Immature natural killer cell (primary cell): ENCODE results near the gene KCNMB3. TPM values are rescaled to one million over a fixed set of nuclear protein-coding genes. Genes with fewer than 3 reads are reported as not detected.
"Not testable (repeated sequence)": the region's sequence is repeated elsewhere in the genome, so short reads cannot be mapped to it uniquely, and the experiment has no call there.

Experiments used
- DNase-seq, 3 donors: peaks; one replicate each; pipeline ENCODE4 v3.0.0; 2022; ENCODE audit warnings: mixed read lengths in 1 of 3
- H3K27ac Mint-ChIP-seq, 6 donors: one replicate each; pipeline ENCODE4 v1.8.0; 2020; ENCODE audit warnings: mixed read lengths in 6 of 6, mild to moderate bottlenecking in 5 of 6, inconsistent platforms in 4 of 6, moderate library complexity in 3 of 6
- H3K27me3 Mint-ChIP-seq, 3 donors: one replicate each; pipeline ENCODE4 v1.8.0; 2020 to 2021; ENCODE audit warnings: low read depth in 3 of 3, mild to moderate bottlenecking in 3 of 3, mixed read lengths in 3 of 3, moderate library complexity in 3 of 3, inconsistent platforms in 1 of 3
- H3K36me3 Mint-ChIP-seq, 3 donors: one replicate each; pipeline ENCODE4 v1.8.0; 2020; ENCODE audit warnings: mixed read lengths in 3 of 3, inconsistent platforms in 2 of 3, mild to moderate bottlenecking in 2 of 3
- H3K4me1 Mint-ChIP-seq, 2 donors: one replicate each; pipeline ENCODE4 v1.8.0; 2020; ENCODE audit warnings: inconsistent platforms in 2 of 2, mild to moderate bottlenecking in 2 of 2, mixed read lengths in 2 of 2, moderate library complexity in 1 of 2
- H3K4me3 Mint-ChIP-seq, 5 donors: one replicate each; pipeline ENCODE4 v1.8.0; 2020; ENCODE audit warnings: mild to moderate bottlenecking in 5 of 5, mixed read lengths in 5 of 5, inconsistent platforms in 3 of 5, moderate library complexity in 3 of 5
- H3K9me3 Mint-ChIP-seq, 6 donors: one replicate each; pipeline ENCODE4 v1.8.0; 2020; ENCODE audit warnings: mild to moderate bottlenecking in 6 of 6, mixed read lengths in 6 of 6, inconsistent platforms in 4 of 6, moderate library complexity in 3 of 6
- polyA plus RNA-seq, 3 donors: library from polyadenylated mRNA; unstranded; fragments of 300-500 nt; fragmentation: Illumina TruSeq; gene quantifications; one replicate each; pipeline ENCODE4 v1.2.3, GENCODE V29; 2021

KCNMB3 gene
- polyA plus RNA-seq, 3 donors from 2014 or later = 0.20 to 0.43 TPM; not detected in 1

- H3K27me3 Mint-ChIP-seq, H3K36me3 Mint-ChIP-seq, H3K4me3 Mint-ChIP-seq, H3K27ac Mint-ChIP-seq, DNase-seq: not testable (repeated sequence)
- Mint-ChIP-seq H3K9me3 (peaks cover 3 to 22% (median 13%) of the 10 kb centered on the region in 6 donors), H3K4me1 (peaks cover 12 to 26% of the 10 kb centered on the region in 2 donors)
Observed at GRCh38 chr3:179257742-179258141, 6.8 kb upstream of the KCNMB3 start.

GRCh38 chr3:179256813-179257212, 5.9 kb upstream of the KCNMB3 start:
- Mint-ChIP-seq H3K4me3 (no peak overlapping the region), H3K9me3 (peaks cover 3 to 22% (median 13%) of the 10 kb centered on the region in 6 donors), H3K27ac (no peak overlapping the region), H3K36me3 (no peaks in the 10 kb centered on the region), H3K27me3 (peaks cover 0 to 2% (median 0%) of the 10 kb centered on the region in 3 donors), H3K4me1 (peaks cover 10 to 21% of the 10 kb centered on the region in 2 donors)
- DNase-seq = no peak

GRCh38 chr3:179247289-179248015, 3.5 kb downstream of the KCNMB3 start:
- Mint-ChIP-seq H3K27me3 (peaks cover 0 to 5% (median 2%) of the 10 kb centered on the region in 3 donors), H3K4me3 (no peak overlapping the region), H3K36me3 (peaks cover 3 to 8% (median 7%) of the 10 kb centered on the region in 3 donors), H3K9me3 (peaks cover 0 to 2% (median 0%) of the 10 kb centered on the region in 6 donors), H3K4me1 (no peaks in the 10 kb centered on the region), H3K27ac (peak overlapping the region in 1 of 6 donors; percentile 38)
- no peak for DNase-seq

DNA sequence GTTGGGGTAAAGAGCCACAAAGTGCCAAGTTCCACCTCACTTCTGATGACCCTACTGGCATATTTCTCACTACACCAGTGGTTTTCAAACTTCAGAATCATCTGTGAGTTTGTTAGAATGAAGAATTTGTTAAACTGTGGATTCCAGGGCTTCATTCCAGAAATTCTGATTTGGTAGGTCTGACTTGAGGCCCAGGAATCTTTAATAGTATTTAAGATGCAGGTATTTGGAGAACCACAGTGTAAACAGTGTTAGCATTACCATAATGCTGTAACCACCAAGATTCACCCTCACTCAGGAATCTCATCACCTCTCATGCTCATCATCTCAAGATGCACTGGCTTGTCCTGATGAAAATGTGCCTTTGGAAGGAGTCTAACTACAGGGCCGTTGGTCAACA, 6.0 kb downstream of the KCNMB3 start:
- Mint-ChIP-seq H3K9me3 (no peaks in the 10 kb centered on the region), H3K4me3 (no peak overlapping the region)
- no peak for DNase-seq

GRCh38 chr3:179242859-179243258, 8.1 kb downstream of the KCNMB3 start:
- not testable (repeated sequence) for DNase-seq, H3K9me3 Mint-ChIP-seq, H3K4me1 Mint-ChIP-seq, H3K36me3 Mint-ChIP-seq, H3K27ac Mint-ChIP-seq, H3K27me3 Mint-ChIP-seq, H3K4me3 Mint-ChIP-seq

More for the DNA sequence above, 6.0 kb downstream of the KCNMB3 start:
- Mint-ChIP-seq H3K36me3 (peaks cover 3 to 7% (median 4%) of the 10 kb centered on the region in 3 donors), H3K27ac (no peak overlapping the region), H3K4me1 (no peaks in the 10 kb centered on the region), H3K27me3 (peaks cover 0 to 5% (median 2%) of the 10 kb centered on the region in 3 donors)

DNA sequence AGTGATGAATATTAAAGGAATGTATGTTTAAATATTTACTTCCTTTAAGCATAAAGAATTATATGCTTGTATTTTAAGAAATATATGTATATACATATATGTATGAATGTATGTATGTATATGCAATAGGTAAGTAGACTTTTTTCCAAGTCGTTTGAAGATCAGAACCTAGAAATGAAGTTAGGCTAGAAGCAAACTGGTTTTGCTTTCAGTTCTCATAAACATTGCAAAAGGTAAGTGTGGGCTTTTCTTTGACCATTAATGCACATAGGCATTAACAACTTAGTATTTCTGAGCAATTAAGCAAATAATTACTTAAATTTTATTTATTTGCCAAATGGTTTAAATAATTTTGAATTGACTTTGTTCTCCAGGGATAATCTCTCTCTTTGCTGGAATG, 10.6 kb downstream of the KCNMB3 start:
- H3K27ac Mint-ChIP-seq, H3K27me3 Mint-ChIP-seq, DNase-seq, H3K9me3 Mint-ChIP-seq, H3K36me3 Mint-ChIP-seq, H3K4me1 Mint-ChIP-seq, H3K4me3 Mint-ChIP-seq: not testable (repeated sequence)

DNA sequence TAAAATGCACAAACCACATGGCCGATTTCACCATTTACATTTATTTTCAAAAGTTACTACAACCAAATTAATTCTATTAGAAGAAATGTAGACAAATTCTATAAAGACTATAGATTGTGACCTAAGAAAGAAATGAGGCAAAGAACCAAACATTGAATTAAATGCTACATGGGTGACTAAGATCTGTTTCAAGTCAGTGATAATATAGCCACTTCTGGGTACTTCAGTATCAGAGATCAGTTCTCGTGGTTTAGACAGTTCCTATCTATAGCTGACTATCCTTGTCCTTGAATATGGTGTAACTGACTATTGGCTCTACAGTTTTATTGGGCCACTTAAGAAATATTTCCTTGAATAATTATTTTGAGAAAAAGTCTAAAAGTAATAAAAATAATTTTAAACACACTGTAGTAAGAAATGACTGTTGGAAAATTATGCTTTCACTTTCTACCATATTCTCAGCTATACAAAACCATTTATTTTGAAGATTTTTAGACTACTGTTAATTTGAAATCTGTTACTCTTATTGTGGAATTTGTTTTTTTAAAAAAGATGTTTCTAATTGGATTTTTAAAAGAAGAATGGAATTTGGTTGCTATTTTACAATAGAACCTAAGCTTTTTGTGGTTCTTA, 14.1 kb downstream of the KCNMB3 start:
- no peaks in the 10 kb centered on the region for H3K27me3 Mint-ChIP-seq
- peak overlapping the region in 1 of 6 donors; percentile 19 for H3K27ac Mint-ChIP-seq
- H3K4me1 Mint-ChIP-seq = peaks cover 0 to 5% of the 10 kb centered on the region in 2 donors
- no peaks in the 10 kb centered on the region for H3K9me3 Mint-ChIP-seq
- no peak overlapping the region for H3K4me3 Mint-ChIP-seq
- peaks cover 7 to 27% (median 10%) of the 10 kb centered on the region in 3 donors for H3K36me3 Mint-ChIP-seq
- no peak for DNase-seq

- peaks cover 0 to 2% (median 0%) of the 10 kb centered on the region in 3 donors for H3K27me3 Mint-ChIP-seq
- no peak overlapping the region for H3K27ac Mint-ChIP-seq
- H3K4me1 Mint-ChIP-seq = peaks cover 0 to 5% of the 10 kb centered on the region in 2 donors
- no peak overlapping the region for H3K4me3 Mint-ChIP-seq
- H3K36me3 Mint-ChIP-seq = peaks cover 20 to 43% (median 26%) of the 10 kb centered on the region in 3 donors
- H3K9me3 Mint-ChIP-seq = no peaks in the 10 kb centered on the region
- no peak for DNase-seq
Observed at GRCh38 chr3:179234199-179234598, 16.7 kb downstream of the KCNMB3 start.

GRCh38 chr3:179233043-179233442, 17.9 kb downstream of the KCNMB3 start:
- peaks cover 0 to 2% (median 0%) of the 10 kb centered on the region in 3 donors for H3K27me3 Mint-ChIP-seq
- DNase-seq = no peak

GRCh38 chr3:179229177-179229576, 21.7 kb downstream of the KCNMB3 start:
- H3K36me3 Mint-ChIP-seq = peaks cover 26 to 44% (median 34%) of the 10 kb centered on the region in 3 donors
- no peaks in the 10 kb centered on the region for H3K4me1 Mint-ChIP-seq
- H3K9me3 Mint-ChIP-seq = no peaks in the 10 kb centered on the region
- no peak overlapping the region for H3K27ac Mint-ChIP-seq
- no peak for DNase-seq
- peaks cover 0 to 2% (median 0%) of the 10 kb centered on the region in 3 donors for H3K27me3 Mint-ChIP-seq
- H3K4me3 Mint-ChIP-seq = no peak overlapping the region

More at GRCh38 chr3:179233043-179233442, 17.9 kb downstream of the KCNMB3 start:
- H3K27ac Mint-ChIP-seq = no peak overlapping the region
- peaks cover 0 to 5% of the 10 kb centered on the region in 2 donors for H3K4me1 Mint-ChIP-seq
- H3K9me3 Mint-ChIP-seq = no peaks in the 10 kb centered on the region
- no peak overlapping the region for H3K4me3 Mint-ChIP-seq
- peaks cover 24 to 46% (median 26%) of the 10 kb centered on the region in 3 donors for H3K36me3 Mint-ChIP-seq

- peaks cover 26 to 49% (median 34%) of the 10 kb centered on the region in 3 donors for H3K36me3 Mint-ChIP-seq
Observed at GRCh38 chr3:179227349-179227748, 23.6 kb downstream of the KCNMB3 start.

GRCh38 chr3:179224584-179224983, 26.3 kb downstream of the KCNMB3 start:
- H3K36me3 Mint-ChIP-seq = peaks cover 13 to 33% (median 18%) of the 10 kb centered on the region in 3 donors
- no peak overlapping the region for H3K4me3 Mint-ChIP-seq
- H3K4me1 Mint-ChIP-seq = no peaks in the 10 kb centered on the region
- H3K27ac Mint-ChIP-seq = no peak overlapping the region
- no peak for DNase-seq
- H3K27me3 Mint-ChIP-seq = no peaks in the 10 kb centered on the region
- no peaks in the 10 kb centered on the region for H3K9me3 Mint-ChIP-seq

More at GRCh38 chr3:179227349-179227748, 23.6 kb downstream of the KCNMB3 start:
- Mint-ChIP-seq H3K9me3 (no peaks in the 10 kb centered on the region), H3K27me3 (peaks cover 0 to 2% (median 0%) of the 10 kb centered on the region in 3 donors), H3K4me3 (no peak overlapping the region), H3K27ac (peak overlapping the region in 3 of 6 donors; percentile 6 to 47 (median 9)), H3K4me1 (no peaks in the 10 kb centered on the region)
- no peak for DNase-seq

DNA sequence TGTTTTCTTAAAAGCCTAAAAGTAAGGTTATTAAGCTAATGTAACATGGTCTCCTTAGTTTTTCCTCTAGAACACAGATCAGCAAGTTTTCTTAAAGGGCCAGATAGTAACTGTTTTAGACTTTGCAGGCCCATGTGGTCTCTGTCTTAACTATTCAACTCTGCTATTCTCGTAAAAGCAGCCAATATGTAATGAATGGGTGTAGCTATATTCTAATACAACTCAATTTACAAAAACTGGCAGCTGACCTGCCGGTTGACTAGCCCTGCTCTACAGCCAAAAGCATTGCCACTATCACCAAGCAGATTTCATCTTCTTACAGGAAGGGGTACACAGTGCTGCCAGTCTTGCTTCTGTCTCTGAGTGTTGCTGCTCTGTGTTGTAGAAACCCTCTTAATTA, 27.4 kb downstream of the KCNMB3 start:
- no peaks in the 10 kb centered on the region for H3K27me3 Mint-ChIP-seq
- no peak overlapping the region for H3K4me3 Mint-ChIP-seq
- no peaks in the 10 kb centered on the region for H3K9me3 Mint-ChIP-seq
- H3K36me3 Mint-ChIP-seq = peaks cover 13 to 39% (median 18%) of the 10 kb centered on the region in 3 donors
- no peaks in the 10 kb centered on the region for H3K4me1 Mint-ChIP-seq
- H3K27ac Mint-ChIP-seq = peak overlapping the region in 1 of 6 donors; percentile 51
- DNase-seq = no peak

DNA sequence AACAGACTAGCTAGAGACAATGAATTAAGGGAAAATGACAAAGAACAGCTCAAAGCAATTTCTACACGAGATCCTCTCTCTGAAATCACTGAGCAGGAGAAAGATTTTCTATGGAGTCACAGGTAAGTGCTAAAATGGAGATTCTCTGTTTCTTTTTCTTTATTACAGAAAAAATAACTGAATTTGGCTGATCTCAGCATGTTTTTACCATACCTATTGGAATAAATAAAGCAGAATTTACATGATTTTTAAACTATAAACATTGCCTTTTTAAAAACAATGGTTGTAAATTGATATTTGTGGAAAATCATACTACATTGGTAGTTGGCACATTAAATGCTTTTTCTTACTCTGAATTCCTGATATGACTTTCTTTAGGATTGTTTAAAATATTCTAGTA, 32.7 kb downstream of the KCNMB3 start:
- not testable (repeated sequence) for H3K4me1 Mint-ChIP-seq, H3K27me3 Mint-ChIP-seq, H3K9me3 Mint-ChIP-seq, H3K27ac Mint-ChIP-seq, H3K4me3 Mint-ChIP-seq, DNase-seq
- peaks cover 0 to 27% (median 4%) of the 10 kb centered on the region in 3 donors for H3K36me3 Mint-ChIP-seq
